GM10248 (cell line): Measurements from ENCODE around the gene EHD4.

Experiments
- CTCF ChIA-PET: fragments of 300-600 bp; sonication (Branson Sonifier 250); formaldehyde crosslinking; extraction: SDS; loops from one replicate; lab custom pipeline; 2021; ENCODE audit warnings: antibody characterized with exemption; lab: Yijun Ruan, JAX
- POLR2A ChIA-PET: fragments of 350-650 bp; sonication (Branson Sonifier 250); formaldehyde crosslinking; extraction: SDS; loops from one replicate; lab custom pipeline; 2020; ENCODE audit warnings: antibody characterized with exemption; lab: Yijun Ruan, JAX
- DNase-seq: peaks from one replicate; pipeline ENCODE4 v3.0.0; 2012; ENCODE audit errors: extremely low spot score
- TF ChIP-seq, protein P1 (sequence below): IDR thresholded peaks from 2 replicates; pipeline ENCODE4 v1.5.1; 2012; ENCODE audit warnings: mild to moderate bottlenecking, low read depth; ENCODE audit errors: extremely low read depth, missing control alignments, control extremely low read depth

Gene EHD4

GRCh38 chr15:41950127-41950483 lies 22.3 kb downstream of the EHD4 start:
- POLR2A ChIA-PET: no interaction called here
- no peak for DNase-seq
- TF ChIP-seq, protein P1, sequence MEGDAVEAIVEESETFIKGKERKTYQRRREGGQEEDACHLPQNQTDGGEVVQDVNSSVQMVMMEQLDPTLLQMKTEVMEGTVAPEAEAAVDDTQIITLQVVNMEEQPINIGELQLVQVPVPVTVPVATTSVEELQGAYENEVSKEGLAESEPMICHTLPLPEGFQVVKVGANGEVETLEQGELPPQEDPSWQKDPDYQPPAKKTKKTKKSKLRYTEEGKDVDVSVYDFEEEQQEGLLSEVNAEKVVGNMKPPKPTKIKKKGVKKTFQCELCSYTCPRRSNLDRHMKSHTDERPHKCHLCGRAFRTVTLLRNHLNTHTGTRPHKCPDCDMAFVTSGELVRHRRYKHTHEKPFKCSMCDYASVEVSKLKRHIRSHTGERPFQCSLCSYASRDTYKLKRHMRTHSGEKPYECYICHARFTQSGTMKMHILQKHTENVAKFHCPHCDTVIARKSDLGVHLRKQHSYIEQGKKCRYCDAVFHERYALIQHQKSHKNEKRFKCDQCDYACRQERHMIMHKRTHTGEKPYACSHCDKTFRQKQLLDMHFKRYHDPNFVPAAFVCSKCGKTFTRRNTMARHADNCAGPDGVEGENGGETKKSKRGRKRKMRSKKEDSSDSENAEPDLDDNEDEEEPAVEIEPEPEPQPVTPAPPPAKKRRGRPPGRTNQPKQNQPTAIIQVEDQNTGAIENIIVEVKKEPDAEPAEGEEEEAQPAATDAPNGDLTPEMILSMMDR: no peak
- CTCF ChIA-PET: interaction anchor here (1.6 kb wide), 1 partner anchor 10 kb away, joined by 7 read pairs; no protein-coding TSS in a partner anchor

GRCh38 chr15:41949401-41950126 lies 22.8 kb downstream of the EHD4 start:
- POLR2A ChIA-PET: no interaction called here
- CTCF ChIA-PET: interaction anchor here (1.2 to 1.6 kb wide), 5 partner anchors 10 to 40 kb away, joined by 3 to 7 read pairs (median 4); no protein-coding TSS in a partner anchor
- TF ChIP-seq, protein P1: no peak
- no peak for DNase-seq

DNA sequence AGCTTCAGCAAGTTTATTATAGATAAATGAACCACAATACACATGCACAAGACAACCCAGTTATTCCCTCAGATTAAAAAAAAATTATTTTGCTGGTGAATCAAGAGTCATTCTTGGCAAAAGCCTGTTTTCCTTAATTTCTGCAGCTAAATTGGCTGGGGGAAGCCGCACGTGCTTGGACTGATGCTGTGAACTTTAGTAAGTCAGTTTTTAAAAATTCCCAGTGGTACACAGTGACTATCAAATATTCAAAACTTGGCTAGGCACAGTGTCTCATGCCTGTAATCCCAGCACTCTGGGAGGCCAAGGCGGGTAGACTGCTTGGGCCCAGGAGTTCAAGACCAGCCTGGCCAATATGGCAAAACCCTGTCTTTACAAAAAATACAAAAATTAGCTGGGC lies 23.9 kb downstream of the EHD4 start:
- TF ChIP-seq, protein P1: no peak
- ChIA-PET POLR2A (no interaction called here), CTCF (interaction anchor here (0.6 to 1.4 kb wide), 5 partner anchors 12 to 196 kb away, joined by 3 to 5 read pairs (median 3); no protein-coding TSS in a partner anchor)
- no peak for DNase-seq

DNA sequence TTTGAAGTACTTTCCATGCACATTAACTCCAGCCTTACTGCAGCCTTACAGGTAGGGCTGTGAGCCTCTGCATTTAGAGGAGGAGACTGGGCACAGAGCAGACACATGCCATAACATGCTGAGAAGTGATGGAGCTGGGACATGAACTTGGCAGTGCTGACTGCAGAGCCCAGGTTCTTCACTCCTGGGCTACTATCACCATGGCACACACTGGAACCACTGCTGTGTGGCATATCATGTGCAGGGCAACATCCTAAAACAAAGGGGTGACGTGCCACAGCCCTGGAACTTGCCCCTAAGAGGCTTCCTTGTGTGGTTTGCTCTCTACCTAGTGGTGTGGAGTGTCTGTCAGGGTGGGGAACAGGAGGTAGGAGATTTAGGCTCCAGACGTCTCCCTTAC lies 25.4 kb downstream of the EHD4 start:
- TF ChIP-seq, protein P1: no peak
- no peak for DNase-seq
- ChIA-PET CTCF (no interaction called here), POLR2A (no interaction called here)

DNA sequence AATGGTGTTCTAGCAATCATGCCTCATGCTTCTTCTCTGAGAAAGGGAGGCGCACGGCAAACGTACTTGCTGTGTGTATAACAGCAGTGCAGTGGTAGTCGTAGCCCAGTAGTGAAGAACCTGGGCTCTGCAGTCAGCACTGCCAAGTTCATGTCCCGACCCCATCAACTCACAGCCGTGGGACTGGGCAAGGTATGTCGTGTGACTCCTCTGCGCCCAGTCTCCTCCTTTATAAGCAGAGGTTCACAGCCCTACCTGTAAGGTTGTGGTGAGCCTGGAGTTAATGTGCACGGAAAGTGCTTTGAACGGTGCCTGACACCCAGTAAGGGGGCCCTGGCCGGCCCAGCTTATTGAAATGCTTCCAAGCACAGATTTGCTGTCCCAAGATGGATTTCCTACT lies 26.6 kb downstream of the EHD4 start:
- TF ChIP-seq, protein P1: no peak
- CTCF ChIA-PET: no interaction called here
- POLR2A ChIA-PET: no interaction called here
- DNase-seq: no peak

DNA sequence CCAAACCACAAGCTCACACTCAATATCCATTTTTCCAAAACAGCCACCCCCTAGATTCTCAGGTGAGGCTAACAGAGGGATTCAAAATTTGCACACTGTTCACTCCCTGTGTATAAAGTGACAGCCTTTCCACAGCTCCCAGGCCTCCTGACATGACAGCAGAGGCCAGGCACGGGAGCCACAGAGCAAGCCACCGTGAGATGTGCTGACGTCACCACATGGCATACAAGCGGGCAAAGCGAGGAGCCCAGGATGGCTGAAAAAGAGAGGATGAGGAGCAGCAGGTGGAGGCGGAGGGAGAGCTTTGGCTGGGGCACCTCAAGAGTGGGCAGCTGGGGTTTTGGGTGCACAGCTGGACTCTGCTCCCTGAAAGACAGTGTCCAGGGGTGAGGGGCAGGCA lies 27.1 kb downstream of the EHD4 start:
- TF ChIP-seq, protein P1: no peak
- ChIA-PET CTCF (interaction anchor here (1.3 kb wide), 1 partner anchor 12 kb away, joined by 3 read pairs; no protein-coding TSS in a partner anchor), POLR2A (no interaction called here)
- no peak for DNase-seq
